HG03060 (cell line): ENCODE data around the gene PYCARD.
"Not testable (repeated sequence)": the region's sequence is repeated elsewhere in the genome, so short reads cannot be mapped to it uniquely, and the experiment has no call there.

Source experiments
- ATAC-seq: cut with Tn5 transposase; IDR thresholded peaks from one replicate; pipeline ENCODE4 v1.9.1; 2021; ENCODE audit warnings: low read depth, moderate number of reproducible peaks; ENCODE audit not compliant: unreplicated experiment

The PYCARD gene

DNA sequence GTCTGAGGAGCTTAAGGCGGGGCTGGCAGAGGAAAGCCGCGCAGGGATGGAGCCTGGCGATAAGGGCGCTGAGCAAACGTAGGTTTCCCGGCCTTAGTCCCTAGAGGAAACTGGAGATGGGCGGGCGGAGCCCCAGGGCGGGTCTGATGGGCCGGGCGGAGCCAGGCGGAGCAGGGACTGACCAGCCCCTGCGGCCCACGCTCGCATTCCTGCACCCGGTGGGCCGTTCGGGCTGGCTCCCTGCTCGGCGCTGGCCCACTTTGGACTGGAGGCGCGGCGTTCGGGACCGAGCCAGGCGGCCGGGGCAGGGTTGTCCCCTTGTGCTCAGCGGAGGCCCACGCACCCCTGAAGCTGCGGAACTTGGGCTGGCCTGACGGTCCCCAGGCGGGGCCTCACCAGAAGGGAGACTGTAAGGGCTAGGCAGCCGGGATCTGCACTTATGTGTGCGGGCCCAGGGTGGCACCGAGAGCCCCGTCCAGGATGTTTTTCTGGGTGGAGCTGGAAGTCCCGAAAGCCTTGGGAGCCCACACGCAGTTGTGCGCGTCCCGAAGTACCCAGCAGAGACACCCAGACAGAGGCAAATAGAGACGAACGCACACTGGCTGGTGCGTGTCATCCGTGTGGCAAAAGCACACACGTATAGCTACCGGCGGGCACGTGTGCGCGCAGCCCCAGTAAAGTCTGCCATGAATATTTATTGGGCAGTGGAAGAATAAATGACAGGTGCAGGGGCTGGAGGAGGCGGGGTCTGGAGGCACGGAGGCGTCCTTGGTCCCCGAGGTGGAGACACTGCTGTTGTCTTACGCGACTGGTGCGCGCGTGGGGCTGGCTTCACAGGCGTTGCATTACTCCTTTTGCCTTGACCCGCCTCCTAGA, 13.0 kb upstream of the PYCARD start:
- no peak for ATAC-seq

- no peak for ATAC-seq
Measured at GRCh38 chr16:31214708-31215286, 12.2 kb upstream of the PYCARD start.

GRCh38 chr16:31213877-31214707, 11.5 kb upstream of the PYCARD start, which contains the start of gene TRIM72:
TRIM72 (plus strand) TSS chr16:31214119; CDS start chr16:31214739, 620 bp downstream.
- no peak for ATAC-seq

DNA sequence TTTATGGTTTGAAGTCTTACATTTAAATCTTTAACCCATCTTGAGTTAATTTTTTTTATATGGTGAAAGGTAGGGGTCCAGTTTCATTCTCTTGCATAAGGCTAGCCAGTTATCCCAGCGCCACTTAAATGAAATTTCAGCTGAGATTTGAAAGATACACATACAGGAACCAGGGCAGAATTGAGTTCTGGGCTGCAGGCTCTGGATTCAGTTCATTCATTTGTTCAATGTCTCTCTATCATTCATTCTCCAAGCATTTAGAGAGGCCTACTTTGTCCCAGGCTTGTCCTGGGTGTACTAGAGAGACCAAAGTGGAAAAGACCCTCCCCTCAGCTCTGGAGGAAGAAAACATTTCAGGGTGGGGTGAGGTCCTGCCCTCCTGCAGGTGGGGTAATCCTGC, 10.8 kb upstream of the PYCARD start:
- no peak for ATAC-seq

- ATAC-seq, result no peak
Measured at GRCh38 chr16:31206776-31207175, 4.2 kb upstream of the PYCARD start.

DNA sequence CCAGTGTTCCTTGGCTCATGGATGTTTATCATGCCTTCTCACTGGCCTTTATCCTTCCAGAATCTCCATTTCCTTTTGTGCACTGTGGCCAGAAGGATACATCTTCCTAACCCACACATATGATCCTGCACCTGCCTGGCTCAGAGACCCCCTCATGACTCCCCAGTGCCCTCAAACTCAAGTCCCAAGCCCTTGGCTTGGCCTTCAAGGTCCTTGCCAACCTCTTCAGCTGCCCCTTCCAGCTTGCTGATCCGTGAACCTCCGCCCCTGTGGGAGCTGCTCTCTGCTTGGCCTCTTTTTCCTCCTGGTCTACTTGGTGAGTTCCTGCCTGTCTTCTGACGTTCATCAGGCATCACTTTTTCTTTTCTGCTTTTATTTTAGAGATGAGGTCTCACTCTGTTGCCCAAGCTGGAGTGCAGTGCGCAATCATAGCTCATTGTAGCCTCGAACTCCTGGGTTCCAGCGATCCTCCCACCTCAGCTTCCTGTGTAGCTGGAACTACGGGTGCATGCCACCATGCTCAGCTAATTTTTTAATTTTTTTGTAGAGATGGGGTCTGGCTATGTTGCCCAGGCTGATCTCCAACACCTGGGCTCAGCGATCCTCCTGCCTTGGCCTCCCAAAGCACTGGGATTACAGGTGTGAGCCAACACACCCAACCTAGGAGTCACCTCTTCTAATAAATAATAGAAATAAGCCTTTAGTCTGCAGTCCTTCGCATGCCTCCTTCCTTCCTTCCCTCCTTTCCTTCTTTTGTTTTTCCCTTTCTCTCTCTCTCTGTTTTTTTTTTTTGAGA, 2.5 kb upstream of the PYCARD start:
- ATAC-seq, result no peak

- no peak for ATAC-seq
Measured at GRCh38 chr16:31201582-31202413, 762 bp downstream of the PYCARD start.

DNA sequence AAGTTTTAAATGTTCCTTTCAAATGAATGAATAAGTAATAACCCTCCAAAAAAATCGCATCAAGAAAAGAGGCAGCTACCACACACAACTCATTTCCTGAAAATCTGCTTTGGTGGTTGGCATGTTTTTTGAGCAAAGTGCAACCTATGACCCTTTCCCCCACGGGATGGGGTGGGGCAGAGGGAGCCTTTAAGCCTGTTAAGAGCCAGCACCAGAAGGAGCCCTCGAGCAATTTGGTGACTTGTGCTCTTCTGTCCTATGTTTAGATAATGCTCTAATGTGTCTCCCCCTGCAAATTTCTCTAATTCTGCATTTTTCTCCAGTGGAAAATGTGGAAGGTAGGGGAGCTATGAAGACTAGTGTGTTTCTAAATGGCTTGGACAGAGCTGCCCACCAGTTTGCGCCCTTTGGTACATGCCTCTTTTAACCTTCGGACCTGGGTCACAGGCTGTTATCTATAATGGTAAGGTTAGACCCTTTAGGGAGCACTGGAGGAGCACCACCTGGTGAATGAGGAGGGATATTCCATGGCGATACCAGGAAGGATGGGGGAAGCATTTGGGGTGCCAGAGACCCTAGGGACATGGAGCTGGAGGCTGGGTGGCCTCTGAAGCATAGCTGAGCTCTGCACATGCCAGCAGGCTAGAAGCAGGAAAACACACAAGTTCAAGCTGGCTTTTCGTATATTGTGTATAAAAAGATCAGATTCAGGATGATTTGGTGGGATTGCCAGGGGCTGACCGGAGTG, 1.6 kb downstream of the PYCARD start:
- no peak for ATAC-seq

DNA sequence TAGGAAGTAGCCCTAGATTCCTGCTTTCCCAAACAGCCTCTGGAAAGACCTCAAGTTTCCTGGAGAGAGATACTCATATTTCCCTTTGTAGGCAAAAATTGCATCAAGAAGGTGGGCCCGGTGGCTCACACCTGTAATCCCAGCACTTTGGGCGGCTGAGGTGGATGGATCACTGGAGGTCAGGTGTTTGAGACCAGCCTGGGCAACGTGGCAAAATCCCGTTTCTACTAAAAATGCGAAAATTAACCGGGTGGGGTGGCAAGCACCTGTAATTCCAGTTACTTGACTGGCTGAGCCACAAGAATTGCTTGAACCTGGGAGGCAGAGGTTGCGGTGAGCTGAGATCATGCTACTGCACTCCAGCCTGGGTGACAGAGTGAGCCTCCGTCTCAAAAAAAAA, 2.4 kb downstream of the PYCARD start:
- not testable (repeated sequence) for ATAC-seq

- ATAC-seq, result no peak
Measured at GRCh38 chr16:31199430-31200041, 3.0 kb downstream of the PYCARD start.

GRCh38 chr16:31198207-31198882, 4.2 kb downstream of the PYCARD start:
- ATAC-seq, result no peak

DNA sequence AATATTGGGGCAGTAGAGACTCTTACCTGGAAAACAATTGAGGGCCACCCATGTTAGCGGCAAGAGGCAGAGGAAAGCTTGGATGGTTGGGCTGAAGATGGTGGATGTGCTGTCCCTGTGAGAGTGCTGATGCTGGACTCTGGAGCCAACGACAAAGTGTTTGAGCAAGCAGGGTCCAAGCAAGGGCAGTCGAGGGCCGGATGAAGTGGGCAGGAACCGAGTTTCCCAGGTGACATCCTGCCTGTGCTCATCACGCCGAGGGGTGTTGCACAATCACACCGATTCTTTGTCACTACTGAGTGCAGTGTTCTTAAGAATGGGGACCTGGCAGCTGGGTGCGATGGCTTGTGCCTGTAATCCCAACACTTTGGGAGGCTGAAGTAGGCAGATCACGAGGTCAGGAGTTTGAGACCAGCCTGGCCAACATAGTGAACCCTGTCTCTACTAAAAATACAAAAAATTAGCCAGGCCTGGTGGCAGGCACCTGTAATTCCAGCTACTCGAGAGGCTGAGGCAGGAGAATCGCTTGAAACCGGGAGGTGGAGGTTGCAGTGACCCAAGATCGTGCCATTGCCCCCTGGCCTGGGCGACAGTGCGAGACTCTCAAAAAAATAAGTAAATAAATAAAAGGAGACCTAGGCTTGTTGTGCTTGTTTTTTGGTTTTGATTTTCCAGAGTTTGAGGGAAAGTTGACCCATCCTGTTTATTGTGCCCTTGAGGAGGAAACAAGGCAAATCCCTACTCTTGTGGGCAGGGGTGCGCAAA, 6.1 kb downstream of the PYCARD start:
- ATAC-seq, result no peak

- ATAC-seq, result not testable (repeated sequence)
Measured at GRCh38 chr16:31195861-31196260, 6.7 kb downstream of the PYCARD start.

DNA sequence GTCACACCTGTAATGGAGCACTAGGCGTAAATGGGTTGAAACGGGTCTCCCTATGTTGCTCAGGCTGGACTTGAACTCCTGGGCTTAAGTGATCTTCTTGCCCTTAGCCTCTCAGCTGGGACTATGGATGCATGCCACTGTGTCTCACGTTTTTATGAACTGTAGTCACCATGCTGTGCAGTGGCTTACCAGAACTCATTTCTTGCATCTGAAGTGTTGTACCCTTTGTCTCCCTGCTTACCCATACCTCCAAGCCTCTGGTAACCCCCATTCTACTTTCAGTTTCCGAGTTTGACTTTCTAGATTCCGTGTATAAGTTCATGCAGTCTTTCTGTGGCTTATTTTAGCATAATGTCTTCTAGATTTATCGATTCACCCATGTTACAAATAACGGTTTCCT, 7.7 kb downstream of the PYCARD start:
- ATAC-seq, result no peak

DNA sequence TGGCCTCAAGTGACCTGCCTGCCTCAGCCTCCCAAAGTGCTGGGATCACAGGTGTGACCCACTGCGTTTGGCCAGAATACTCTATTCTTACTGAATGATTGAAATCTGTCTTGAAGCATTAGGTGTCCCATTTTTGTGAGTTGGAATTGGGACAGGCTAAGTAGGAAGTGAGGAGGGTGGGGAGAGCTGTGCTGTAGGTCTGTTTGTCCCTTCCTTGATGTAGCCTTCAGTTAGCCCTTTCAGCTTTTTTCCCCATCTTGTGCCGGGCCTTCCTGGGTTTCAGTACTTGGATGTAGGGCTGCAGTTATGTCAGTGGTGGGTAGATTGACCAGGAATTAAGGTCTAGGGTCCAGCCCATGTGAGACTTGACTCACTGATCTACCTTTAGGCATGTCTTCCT, 8.7 kb downstream of the PYCARD start:
- no peak for ATAC-seq

- no peak for ATAC-seq
Measured at GRCh38 chr16:31192856-31193642, 9.5 kb downstream of the PYCARD start.
